GM18867 (cell line): ENCODE results near the gene SUPT20HL1.

Experiments
- ATAC-seq: cut with Tn5 transposase; IDR thresholded peaks from one replicate; pipeline ENCODE4 v1.9.1; 2021; ENCODE audit warnings: mild to moderate bottlenecking, moderate library complexity; ENCODE audit not compliant: unreplicated experiment

The SUPT20HL1 gene

GRCh38 chrX:24396236-24396930, 35.9 kb downstream of the SUPT20HL1 start:
- ATAC-seq: no peak

GRCh38 chrX:24396931-24397279, 36.5 kb downstream of the SUPT20HL1 start:
- ATAC-seq: no peak

GRCh38 chrX:24398766-24399165, 38.3 kb downstream of the SUPT20HL1 start:
- ATAC-seq: no peak

GRCh38 chrX:24399550-24399949, 39.1 kb downstream of the SUPT20HL1 start:
- ATAC-seq: no peak

- ATAC-seq: no peak
Observed at GRCh38 chrX:24405959-24406358, 45.5 kb downstream of the SUPT20HL1 start.
